Activated CD8-positive, alpha-beta memory T cell treated with anti-CD3 and anti-CD28 coated beads for 36 hours (primary cell): Measurements from ENCODE around the gene XRN2. TPM values are rescaled to one million over a fixed set of nuclear protein-coding genes. Genes with fewer than 3 reads are reported as not detected.

ENCODE experiments used
- CTCF ChIA-PET: fragments of 350-600 bp; sonication (Branson Sonifier 250); formaldehyde crosslinking; loops from one replicate; lab custom pipeline; 2021; ENCODE audit warnings: antibody characterized with exemption; lab: Charles Lee
- POLR2A ChIA-PET: fragments of 350-600 bp; sonication (Branson Sonifier 250); formaldehyde crosslinking; loops from one replicate; lab custom pipeline; 2021; ENCODE audit warnings: antibody characterized with exemption; lab: Charles Lee
- total RNA-seq, 2 experiments: library from RNA; stranded (reverse); gene quantifications; one replicate each; pipeline ENCODE4 v1.2.3, GENCODE V29; 2021

The XRN2 gene
- total RNA-seq, 2 experiments from 2014 or later: 93.9 to 95.0 TPM

GRCh38 chr20:21376626-21377025, 73.5 kb downstream of the XRN2 start:
- ChIA-PET POLR2A (no interaction called here), CTCF (interaction anchor here (0.6 kb wide), 1 partner anchor 67 kb away, joined by 3 read pairs; no protein-coding TSS in a partner anchor)

- CTCF ChIA-PET: no interaction called here
- POLR2A ChIA-PET: no interaction called here
Observed at GRCh38 chr20:21377701-21378100, 74.6 kb downstream of the XRN2 start.

- ChIA-PET POLR2A (no interaction called here), CTCF (no interaction called here)
Observed at GRCh38 chr20:21378259-21378658, 75.1 kb downstream of the XRN2 start.

GRCh38 chr20:21380711-21381110, 77.6 kb downstream of the XRN2 start:
- POLR2A ChIA-PET: no interaction called here
- CTCF ChIA-PET: no interaction called here

GRCh38 chr20:21381619-21382018, 78.5 kb downstream of the XRN2 start:
- CTCF ChIA-PET: no interaction called here
- POLR2A ChIA-PET: no interaction called here

- CTCF ChIA-PET: no interaction called here
- POLR2A ChIA-PET: no interaction called here
Observed at GRCh38 chr20:21384308-21384892, 81.3 kb downstream of the XRN2 start.

- CTCF ChIA-PET: no interaction called here
- POLR2A ChIA-PET: no interaction called here
Observed at GRCh38 chr20:21386111-21386510, 83.0 kb downstream of the XRN2 start.

GRCh38 chr20:21387528-21387927, 84.4 kb downstream of the XRN2 start:
- ChIA-PET POLR2A (no interaction called here), CTCF (no interaction called here)

- CTCF ChIA-PET: no interaction called here
Observed at GRCh38 chr20:21388566-21388965, 85.4 kb downstream of the XRN2 start.

GRCh38 chr20:21389368-21389767, 86.2 kb downstream of the XRN2 start:
- POLR2A ChIA-PET: no interaction called here
- CTCF ChIA-PET: no interaction called here

More at GRCh38 chr20:21388566-21388965, 85.4 kb downstream of the XRN2 start:
- POLR2A ChIA-PET: no interaction called here

GRCh38 chr20:21390768-21391167, 87.6 kb downstream of the XRN2 start:
- CTCF ChIA-PET: interaction anchor here (2.9 kb wide), 1 partner anchor 115 kb away, joined by 10 read pairs; no protein-coding TSS in a partner anchor
- POLR2A ChIA-PET: no interaction called here

GRCh38 chr20:21391185-21391971, 88.2 kb downstream of the XRN2 start:
- ChIA-PET POLR2A (no interaction called here), CTCF (interaction anchor here (2.9 kb wide), 1 partner anchor 114 kb away, joined by 10 read pairs; no protein-coding TSS in a partner anchor)

- ChIA-PET POLR2A (interaction anchor here (0.6 kb wide), 1 partner anchor 17 kb away, joined by 3 read pairs; no protein-coding TSS in a partner anchor), CTCF (interaction anchor here (2.9 kb wide), 1 partner anchor 113 kb away, joined by 10 read pairs; no protein-coding TSS in a partner anchor)
Observed at GRCh38 chr20:21391972-21392352, 88.8 kb downstream of the XRN2 start.

- ChIA-PET POLR2A (no interaction called here), CTCF (no interaction called here)
Observed at GRCh38 chr20:21393166-21393565, 90.0 kb downstream of the XRN2 start.

GRCh38 chr20:21393816-21394519, 90.8 kb downstream of the XRN2 start:
- ChIA-PET CTCF (no interaction called here), POLR2A (interaction anchor here (0.5 kb wide), 1 partner anchor 29 kb away, joined by 5 read pairs; no protein-coding TSS in a partner anchor)

- ChIA-PET POLR2A (interaction anchor here (0.5 kb wide), 1 partner anchor 30 kb away, joined by 5 read pairs; no protein-coding TSS in a partner anchor), CTCF (interaction anchor here (1.1 kb wide), 1 partner anchor 159 kb away, joined by 4 read pairs; no protein-coding TSS in a partner anchor)
Observed at GRCh38 chr20:21394551-21394950, 91.4 kb downstream of the XRN2 start.

GRCh38 chr20:21395051-21395665, 92.0 kb downstream of the XRN2 start:
- CTCF ChIA-PET: interaction anchor here (1.1 kb wide), 1 partner anchor 160 kb away, joined by 4 read pairs; no protein-coding TSS in a partner anchor
- POLR2A ChIA-PET: no interaction called here

GRCh38 chr20:21395666-21396598, 92.8 kb downstream of the XRN2 start:
- ChIA-PET CTCF (interaction anchor here (1.1 kb wide), 1 partner anchor 160 kb away, joined by 4 read pairs; no protein-coding TSS in a partner anchor), POLR2A (no interaction called here)
